Measurements from ENCODE around the gene GIGYF2.
"Not testable (repeated sequence)": the region's sequence is repeated elsewhere in the genome, so short reads cannot be mapped to it uniquely, and the experiment has no call there.

GIGYF2 gene

DNA sequence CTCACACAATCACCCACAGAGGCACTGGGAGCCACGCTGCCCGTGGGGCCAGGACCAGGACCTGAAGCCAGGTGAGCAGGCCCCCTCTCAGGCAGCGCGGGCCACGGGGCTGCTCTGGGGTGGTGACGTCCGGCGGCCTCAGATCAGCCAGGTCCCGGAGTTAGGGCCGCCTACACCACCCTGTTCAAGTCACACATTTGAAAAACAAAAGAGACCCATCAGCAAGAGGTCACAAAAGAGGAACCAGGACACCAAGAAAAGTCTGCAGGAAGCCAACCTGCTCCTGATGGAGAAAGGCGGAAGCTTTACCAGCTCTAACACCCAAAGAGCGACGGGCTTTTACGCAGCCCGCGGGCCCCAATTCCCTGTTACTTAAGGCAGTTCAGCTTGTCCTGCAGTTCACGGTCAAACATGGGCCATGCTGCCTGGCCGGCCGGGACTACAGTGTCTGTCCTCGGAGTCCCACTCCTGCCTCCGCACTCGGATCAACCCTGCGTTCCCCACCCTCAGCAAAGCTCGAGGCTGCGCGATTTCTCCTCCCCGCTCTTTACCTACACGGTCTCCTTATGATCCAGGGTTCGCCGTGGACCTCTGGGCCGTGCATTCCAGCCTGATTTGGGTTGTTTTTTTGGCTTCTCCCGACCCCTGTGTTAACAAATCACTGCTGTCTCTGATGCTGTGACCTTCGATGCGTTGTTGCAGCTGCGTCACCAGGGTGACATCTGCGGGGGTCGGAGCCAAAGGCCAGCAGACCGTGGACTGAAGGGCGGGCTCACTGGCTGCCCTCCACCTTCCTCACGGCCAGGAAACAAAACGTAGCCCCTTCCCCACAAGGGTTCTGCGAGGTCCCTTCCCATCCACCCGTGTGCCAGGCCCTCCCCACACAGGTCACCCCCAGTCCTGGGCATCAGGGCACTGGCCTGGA is 203.9 kb downstream of the GIGYF2 start:
- no peak for DNase-seq (ENCODE audit: low read depth)
- no peak overlapping the region for H3K4me3 ChIP-seq (ENCODE audit: low read depth, low read length)
- TF ChIP-seq, protein P1, sequence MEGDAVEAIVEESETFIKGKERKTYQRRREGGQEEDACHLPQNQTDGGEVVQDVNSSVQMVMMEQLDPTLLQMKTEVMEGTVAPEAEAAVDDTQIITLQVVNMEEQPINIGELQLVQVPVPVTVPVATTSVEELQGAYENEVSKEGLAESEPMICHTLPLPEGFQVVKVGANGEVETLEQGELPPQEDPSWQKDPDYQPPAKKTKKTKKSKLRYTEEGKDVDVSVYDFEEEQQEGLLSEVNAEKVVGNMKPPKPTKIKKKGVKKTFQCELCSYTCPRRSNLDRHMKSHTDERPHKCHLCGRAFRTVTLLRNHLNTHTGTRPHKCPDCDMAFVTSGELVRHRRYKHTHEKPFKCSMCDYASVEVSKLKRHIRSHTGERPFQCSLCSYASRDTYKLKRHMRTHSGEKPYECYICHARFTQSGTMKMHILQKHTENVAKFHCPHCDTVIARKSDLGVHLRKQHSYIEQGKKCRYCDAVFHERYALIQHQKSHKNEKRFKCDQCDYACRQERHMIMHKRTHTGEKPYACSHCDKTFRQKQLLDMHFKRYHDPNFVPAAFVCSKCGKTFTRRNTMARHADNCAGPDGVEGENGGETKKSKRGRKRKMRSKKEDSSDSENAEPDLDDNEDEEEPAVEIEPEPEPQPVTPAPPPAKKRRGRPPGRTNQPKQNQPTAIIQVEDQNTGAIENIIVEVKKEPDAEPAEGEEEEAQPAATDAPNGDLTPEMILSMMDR (IDR thresholded peaks at IDR 0.05; ENCODE audit: control insufficient read depth, extremely low read depth, insufficient read depth), result no peak

DNA sequence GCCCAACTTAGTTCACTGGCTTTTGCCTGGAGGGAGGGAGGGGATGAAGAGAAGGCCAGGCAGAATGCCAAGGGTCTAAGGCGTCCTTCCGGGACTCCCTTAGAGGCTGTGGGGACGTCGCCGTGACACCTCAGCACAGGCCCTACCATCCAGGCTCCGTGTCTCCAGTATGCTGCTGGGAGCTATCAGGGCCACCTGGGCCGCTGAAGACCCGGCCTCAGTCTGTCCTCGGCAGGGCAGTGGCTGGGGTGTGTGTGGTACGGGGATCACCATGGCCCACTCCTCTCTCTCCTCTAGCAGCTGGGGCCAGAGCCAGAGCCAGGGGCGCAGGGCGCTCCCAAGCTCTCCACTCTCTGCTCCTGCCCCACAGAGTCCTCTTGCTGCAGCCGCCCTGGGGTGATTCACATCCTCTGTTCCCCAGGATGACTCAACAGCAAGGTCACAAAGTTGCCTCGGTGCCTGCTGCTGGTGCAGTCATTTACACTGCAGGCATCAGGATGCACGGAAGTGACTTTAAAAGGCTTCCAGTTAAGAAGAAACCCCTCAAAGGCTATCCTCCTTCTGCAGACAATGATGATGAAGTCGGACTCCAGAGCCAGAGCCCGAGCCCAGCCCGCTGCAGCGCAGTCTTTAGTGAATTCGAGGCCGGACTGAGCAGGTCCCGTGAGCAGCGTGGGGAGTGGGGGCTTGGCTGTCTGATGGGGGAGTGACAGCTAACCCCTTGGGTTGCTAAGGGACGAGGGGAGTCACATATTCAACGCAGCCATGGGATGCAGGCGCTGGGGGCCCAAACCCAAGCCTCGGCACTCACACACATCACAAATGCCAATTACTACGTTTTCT is 204.8 kb downstream of the GIGYF2 start:
- no peak for DNase-seq (ENCODE audit: low read depth)
- H3K4me3 ChIP-seq (ENCODE audit: low read depth, low read length), result no peak overlapping the region

DNA sequence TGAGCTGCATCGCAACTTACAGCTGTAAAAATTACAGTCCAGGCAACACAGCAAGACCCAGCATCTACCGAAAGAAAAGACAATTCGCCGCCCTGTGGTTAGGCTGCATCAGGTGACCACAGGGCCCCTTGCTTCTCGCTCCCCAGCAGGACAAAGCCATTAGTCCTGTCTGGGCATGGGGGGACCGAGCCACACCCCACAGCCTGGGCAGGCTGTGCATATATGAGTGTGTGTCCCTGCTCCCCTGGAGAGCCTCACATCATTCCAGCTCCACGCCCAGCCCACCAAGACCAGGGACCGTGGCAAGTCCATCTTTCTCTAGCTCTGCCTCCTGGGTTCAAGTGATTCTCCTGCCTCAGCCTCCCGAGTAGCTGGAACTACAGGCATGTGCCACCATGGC is 206.9 kb downstream of the GIGYF2 start:
- TF ChIP-seq, protein P1 (IDR thresholded peaks at IDR 0.05; ENCODE audit: control insufficient read depth, extremely low read depth, insufficient read depth), result no peak
- DNase-seq (ENCODE audit: low read depth), result no peak
- H3K4me3 ChIP-seq (ENCODE audit: low read depth, low read length), result no peak overlapping the region

More for the DNA sequence above, 204.8 kb downstream of the GIGYF2 start:
- TF ChIP-seq, protein P1 (IDR thresholded peaks at IDR 0.05; ENCODE audit: control insufficient read depth, extremely low read depth, insufficient read depth), result no peak

DNA sequence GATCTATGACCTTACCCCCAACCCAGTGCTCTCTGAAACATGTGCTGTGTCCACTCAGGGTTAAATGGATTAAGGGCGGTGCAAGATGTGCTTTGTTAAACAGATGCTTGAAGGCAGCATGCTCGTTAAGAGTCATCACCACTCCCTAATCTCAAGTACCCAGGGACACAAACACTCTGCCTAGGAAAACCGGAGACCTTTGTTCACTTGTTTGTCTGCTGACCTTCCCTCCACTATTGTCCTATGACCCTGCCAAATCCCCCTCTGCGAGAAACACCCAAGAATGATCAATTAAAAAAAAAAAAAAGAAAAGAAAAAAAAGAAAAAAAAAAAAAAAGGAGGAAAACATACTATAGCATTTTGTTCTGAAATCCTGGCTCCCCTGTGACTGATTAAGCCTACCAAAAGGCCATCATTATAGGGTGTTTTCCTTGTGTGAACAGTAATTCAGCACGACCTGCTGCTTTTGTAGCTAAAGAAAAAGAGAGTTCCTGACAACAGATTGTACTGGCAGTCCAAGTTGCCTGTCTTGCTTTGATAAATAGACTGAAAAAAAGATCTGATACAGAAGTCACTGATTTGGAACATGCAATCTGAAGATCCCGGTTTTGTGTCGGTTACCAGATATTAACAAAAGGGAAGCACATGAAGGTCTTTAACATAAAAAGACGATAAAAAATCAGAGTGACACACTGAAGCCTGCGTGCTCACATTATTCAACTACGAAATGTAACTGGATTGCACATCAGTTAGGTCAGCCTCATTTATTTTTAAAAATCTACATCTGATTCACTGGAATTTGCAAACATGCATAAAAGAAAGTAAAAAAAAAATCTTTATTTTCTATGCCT is 210.0 kb downstream of the GIGYF2 start:
- not testable (repeated sequence) for DNase-seq (ENCODE audit: low read depth); H3K4me3 ChIP-seq (ENCODE audit: low read depth, low read length)

DNA sequence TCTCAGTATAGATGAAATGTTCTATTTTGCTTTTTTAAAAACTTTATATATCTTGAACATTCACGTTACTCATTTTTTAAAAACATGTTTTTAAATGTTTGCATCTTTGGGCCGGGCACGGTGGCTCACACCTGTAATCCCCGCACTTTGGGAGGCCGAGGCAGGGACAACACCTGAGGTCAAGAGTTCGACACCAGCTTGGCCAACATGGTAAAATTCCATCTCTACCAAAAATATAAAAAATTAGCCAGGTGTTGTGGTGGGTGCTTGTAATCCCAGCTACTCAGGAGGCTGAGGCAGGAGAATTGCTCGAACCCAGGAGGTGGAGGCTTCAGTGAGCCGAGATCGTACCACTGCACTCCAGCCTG is 210.6 kb downstream of the GIGYF2 start:
- H3K4me3 ChIP-seq (ENCODE audit: low read depth, low read length), result not testable (repeated sequence)

DNA sequence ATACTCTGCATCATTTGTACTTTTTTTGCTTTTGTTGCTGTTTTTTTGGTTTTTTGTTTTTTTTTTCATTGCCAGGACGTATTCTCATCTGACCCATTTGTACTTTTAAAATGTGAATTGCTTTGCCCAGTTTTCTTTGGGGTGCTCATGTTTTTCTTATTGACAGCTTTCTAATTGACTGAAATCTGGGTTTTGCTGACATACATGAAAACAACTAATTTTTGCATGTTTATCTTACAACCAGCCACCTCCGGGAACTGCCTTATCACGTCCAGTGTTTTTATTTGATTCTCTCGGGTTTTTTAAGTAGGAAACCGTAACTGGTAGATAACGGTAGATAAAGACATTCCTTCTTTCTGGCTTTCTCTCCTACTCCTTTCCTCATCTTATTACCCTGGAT is 211.6 kb downstream of the GIGYF2 start:
- TF ChIP-seq, protein P1 (IDR thresholded peaks at IDR 0.05; ENCODE audit: control insufficient read depth, extremely low read depth, insufficient read depth), result no peak
- no peak overlapping the region for H3K4me3 ChIP-seq (ENCODE audit: low read depth, low read length)
- no peak for DNase-seq (ENCODE audit: low read depth)

More for the DNA sequence above, 210.6 kb downstream of the GIGYF2 start:
- not testable (repeated sequence) for DNase-seq (ENCODE audit: low read depth)

Data from LNCaP clone FGC (cell line).